Astrocyte of the spinal cord (primary cell): ENCODE measurements around the gene ARHGAP32.

ENCODE experiments used
- DNase-seq: peaks from one replicate; pipeline ENCODE4 v3.0.0; 2011; ENCODE audit warnings: low read depth, low spot score
- H3K4me3 ChIP-seq: 2 replicates; pipeline ENCODE4 v1.5.1; 2011; ENCODE audit warnings: low read depth, mild to moderate bottlenecking, low read length, moderate library complexity
- CTCF ChIP-seq: IDR thresholded peaks from 2 replicates; pipeline ENCODE4 v1.5.1; 2012; ENCODE audit warnings: low read depth, mild to moderate bottlenecking, low read length, inconsistent platforms
- in situ Hi-C: cut with HindIII; loops from 2 replicates; pipeline ENCODE4 v1.10.0; 2017; ENCODE audit warnings: low sequenced_read_pairs

Gene ARHGAP32

GRCh38 chr11:129222158-129222557 lies 30.0 kb upstream of the ARHGAP32 start:
- no peak for DNase-seq
- in situ Hi-C loops, result no loop called here
- H3K4me3 ChIP-seq, result no peak overlapping the region
- TF ChIP-seq CTCF, result no peak

- no peak for DNase-seq
- no peak overlapping the region for H3K4me3 ChIP-seq
- TF ChIP-seq CTCF, result no peak
- in situ Hi-C loops, result no loop called here
These were observed 23.6 kb upstream of the ARHGAP32 start for GRCh38 chr11:129215506-129216245.

- in situ Hi-C loops, result no loop called here
- no peak for DNase-seq
- no peak for TF ChIP-seq CTCF
These were observed 22.7 kb upstream of the ARHGAP32 start for GRCh38 chr11:129214710-129215295.

GRCh38 chr11:129213261-129213660 lies 21.1 kb upstream of the ARHGAP32 start:
- no peak overlapping the region for H3K4me3 ChIP-seq
- no peak for DNase-seq
- no peak for TF ChIP-seq CTCF
- in situ Hi-C loops, result no loop called here

More at GRCh38 chr11:129214710-129215295, 22.7 kb upstream of the ARHGAP32 start:
- no peak overlapping the region for H3K4me3 ChIP-seq

GRCh38 chr11:129211397-129211796 lies 19.3 kb upstream of the ARHGAP32 start:
- no peak overlapping the region for H3K4me3 ChIP-seq
- TF ChIP-seq CTCF, result no peak
- DNase-seq, result no peak
- in situ Hi-C loops, result no loop called here

- TF ChIP-seq CTCF, result no peak
- no peak overlapping the region for H3K4me3 ChIP-seq
- in situ Hi-C loops, result no loop called here
- no peak for DNase-seq
These were observed 18.7 kb upstream of the ARHGAP32 start for GRCh38 chr11:129210831-129211181.
